Mesenchymal stem cell (in vitro differentiated cells and primary cell): ENCODE data around the gene ACOT7.

Experiments used
- DNase-seq: peaks from one replicate; pipeline ENCODE4 v3.0.0-alpha.2; 2013
- H2AFZ ChIP-seq: one replicate; pipeline ENCODE4 v1.6.1; 2013; ENCODE audit warnings: low read depth, mild to moderate bottlenecking, control low read depth, inconsistent platforms, low read length, moderate library complexity
- H2AK5ac ChIP-seq: 2 replicates; pipeline ENCODE4 v1.6.1; 2013; ENCODE audit warnings: low read length, moderate library complexity, mild to moderate bottlenecking, inconsistent platforms; ENCODE audit not compliant: severe bottlenecking
- H2BK120ac ChIP-seq: one replicate; pipeline ENCODE4 v1.6.1; 2013; ENCODE audit warnings: low read depth, mild to moderate bottlenecking, inconsistent platforms, low read length, moderate library complexity
- H2BK12ac ChIP-seq, 2 experiments: one replicate each; pipeline ENCODE4 v1.6.1; 2013; ENCODE audit warnings: inconsistent platforms in 2 of 2, low read length in 2 of 2, mild to moderate bottlenecking in 2 of 2, moderate library complexity in 2 of 2, control low read depth in 1 of 2
- H2BK15ac ChIP-seq: one replicate; pipeline ENCODE4 v1.6.1; 2013; ENCODE audit warnings: mild to moderate bottlenecking, low read depth, inconsistent platforms; ENCODE audit not compliant: poor library complexity, severe bottlenecking
- H2BK5ac ChIP-seq: 2 replicates; pipeline ENCODE4 v1.6.1; 2013; ENCODE audit warnings: low read depth, mild to moderate bottlenecking, low read length, control low read depth, inconsistent platforms; ENCODE audit not compliant: poor library complexity, severe bottlenecking
- H3K14ac ChIP-seq, 2 experiments: one replicate each; pipeline ENCODE4 v1.6.1; 2013; ENCODE audit warnings: inconsistent platforms in 2 of 2, low read length in 2 of 2, control low read depth in 1 of 2, mild to moderate bottlenecking in 1 of 2, moderate library complexity in 1 of 2
- H3K18ac ChIP-seq, 2 experiments: one replicate each; pipeline ENCODE4 v1.6.1; 2013; ENCODE audit warnings: inconsistent platforms in 2 of 2, low read length in 2 of 2, control low read depth in 1 of 2, low read depth in 1 of 2, mild to moderate bottlenecking in 1 of 2
- H3K23ac ChIP-seq, 2 experiments: one replicate each; pipeline ENCODE4 v1.6.1; 2013; ENCODE audit warnings: inconsistent platforms in 2 of 2, low read length in 2 of 2, mild to moderate bottlenecking in 2 of 2, moderate library complexity in 2 of 2, control low read depth in 1 of 2
- H3K27ac ChIP-seq: 2 replicates; pipeline ENCODE4 v1.5.1; 2013; ENCODE audit warnings: mild to moderate bottlenecking, moderate library complexity, low read length, control low read depth, inconsistent platforms; ENCODE audit not compliant: poor library complexity, severe bottlenecking
- H3K27me3 ChIP-seq, 2 experiments: 2 replicates each; pipeline versions ENCODE4 v1.6.1 to v1.7.0; 2013; ENCODE audit warnings: low read length in 2 of 2, mild to moderate bottlenecking in 2 of 2, moderate library complexity in 2 of 2, control low read depth in 1 of 2, inconsistent platforms in 1 of 2; ENCODE audit not compliant: control insufficient read depth in 1 of 2, insufficient read depth in 1 of 2
- H3K36me3 ChIP-seq, 2 experiments: 2 replicates each; pipeline versions ENCODE4 v1.6.1 to v1.7.0; 2013; ENCODE audit warnings: low read length in 2 of 2, control low read depth in 1 of 2, inconsistent platforms in 1 of 2, low read depth in 1 of 2, mild to moderate bottlenecking in 1 of 2; ENCODE audit not compliant: insufficient read depth in 2 of 2, control insufficient read depth in 1 of 2
- H3K4ac ChIP-seq, 2 experiments: one replicate each; pipeline ENCODE4 v1.6.1; 2013; ENCODE audit warnings: inconsistent platforms in 2 of 2, low read length in 2 of 2, mild to moderate bottlenecking in 2 of 2, moderate library complexity in 2 of 2, control low read depth in 1 of 2, low read depth in 1 of 2
- H3K4me1 ChIP-seq: 2 replicates; pipeline ENCODE4 v1.6.1; 2013; ENCODE audit warnings: low read depth, low read length, control low read depth; ENCODE audit not compliant: control insufficient read depth, insufficient read depth
- H3K4me2 ChIP-seq: 2 replicates; pipeline ENCODE4 v1.6.1; 2013; ENCODE audit warnings: low read length, mild to moderate bottlenecking, inconsistent platforms; ENCODE audit not compliant: poor library complexity, severe bottlenecking
- H3K4me3 ChIP-seq, 2 experiments: 2 replicates each; pipeline versions ENCODE4 v1.5.1 to v1.7.0; 2013; ENCODE audit warnings: low read length in 2 of 2, mild to moderate bottlenecking in 2 of 2, control low read depth in 1 of 2, low read depth in 1 of 2; ENCODE audit not compliant: insufficient read depth in 1 of 2
- H3K79me1 ChIP-seq: replicated peaks from 2 replicates; pipeline ENCODE4 v1.6.1; 2013; ENCODE audit warnings: mild to moderate bottlenecking, control low read depth, low read length, inconsistent platforms; ENCODE audit not compliant: poor library complexity, severe bottlenecking
- H3K9ac ChIP-seq: 2 replicates; pipeline ENCODE4 v1.7.0; 2013; ENCODE audit warnings: mild to moderate bottlenecking, low read length, moderate library complexity
- H3K9me3 ChIP-seq: 2 replicates; pipeline ENCODE4 v1.7.0; 2013; ENCODE audit warnings: mild to moderate bottlenecking, low read length; ENCODE audit not compliant: control insufficient read depth
- H4K8ac ChIP-seq: one replicate; pipeline ENCODE4 v1.6.1; 2013; ENCODE audit warnings: inconsistent platforms, mild to moderate bottlenecking, low read length, moderate library complexity
- H4K91ac ChIP-seq: one replicate; pipeline ENCODE4 v1.6.1; 2013; ENCODE audit warnings: mild to moderate bottlenecking, low read length, inconsistent platforms
- WGBS: methylation state at CpG from one replicate; pipeline ENCODE4 v1.1.7; 2013; ENCODE audit warnings: mixed read lengths; 5-methylcytosine and 5-hydroxymethylcytosine counted together

ACOT7 gene

GRCh38 chr1:6261615-6261995 lies 132.0 kb downstream of the ACOT7 start:
- no peak overlapping the region for H2BK120ac ChIP-seq
- no peak for DNase-seq
- peak overlapping the region in 1 of 2 experiments; percentile 63 for H3K4me3 ChIP-seq
- no peaks in the 10 kb centered on the region for H3K79me1 ChIP-seq
- no peak overlapping the region for H3K27ac ChIP-seq
- no peak overlapping the region for H4K8ac ChIP-seq
- WGBS: 20% methylated on average over 15 of the region's 15 CpGs
- H2AFZ ChIP-seq: no peak overlapping the region
- no peaks in the 10 kb centered on the region for H3K9me3 ChIP-seq
- peaks cover 5 to 9% of the 10 kb centered on the region in 2 experiments for H3K27me3 ChIP-seq
- H3K18ac ChIP-seq: no peak overlapping the region
- H3K36me3 ChIP-seq: peaks cover 0 to 6% of the 10 kb centered on the region in 2 experiments
- H3K4ac ChIP-seq: no peak overlapping the region
- peaks cover 31% of the 10 kb centered on the region for H3K4me1 ChIP-seq
- H3K14ac ChIP-seq: no peak overlapping the region
- no peak overlapping the region for H2AK5ac ChIP-seq
- H2BK12ac ChIP-seq: no peak overlapping the region
- peak overlapping the region; percentile 90 for H3K4me2 ChIP-seq
- H3K23ac ChIP-seq: no peak overlapping the region
- H2BK5ac ChIP-seq: no peak overlapping the region
- H2BK15ac ChIP-seq: no peak overlapping the region
- H3K9ac ChIP-seq: peak overlapping the region; percentile 41
- H4K91ac ChIP-seq: no peak overlapping the region

GRCh38 chr1:6260961-6261614 lies 132.5 kb downstream of the ACOT7 start, which contains the start of gene GPR153:
Gene GPR153 (minus strand): TSS chr1:6261098. CDS start chr1:6254905, 6,193 bp downstream.
- Histone ChIP-seq H3K18ac (peak within 1 kb of the TSS in 1 of 2 experiments; percentile 64), H2BK12ac (no peak within 1 kb of the TSS), H3K79me1 (no peaks in the 10 kb centered on the region), H3K4me1 (peaks cover 30% of the 10 kb centered on the region), H3K4ac (no peak within 1 kb of the TSS), H3K23ac (no peak within 1 kb of the TSS), H3K4me2 (peak within 1 kb of the TSS; percentile 90), H4K8ac (peak within 1 kb of the TSS; percentile 24), H2BK5ac (no peak within 1 kb of the TSS), H3K14ac (peak within 1 kb of the TSS in 1 of 2 experiments; percentile 50), H2AK5ac (no peak within 1 kb of the TSS), H2BK120ac (peak within 1 kb of the TSS; percentile 50), H3K27ac (no peak within 1 kb of the TSS), H3K9me3 (no peaks in the 10 kb centered on the region), H4K91ac (no peak within 1 kb of the TSS), H3K9ac (peak within 1 kb of the TSS; percentile 41), H2BK15ac (no peak within 1 kb of the TSS), H3K36me3 (peaks cover 0 to 6% of the 10 kb centered on the region in 2 experiments), H3K27me3 (peaks cover 5 to 9% of the 10 kb centered on the region in 2 experiments), H3K4me3 (peak within 1 kb of the TSS; percentile 59 to 69), H2AFZ (peak within 1 kb of the TSS; percentile 62)
- WGBS: 1% methylated on average over 48 of the region's 78 CpGs
- DNase-seq: peak; percentile 43

GRCh38 chr1:6260433-6260934 lies 133.1 kb downstream of the ACOT7 start:
- peak; percentile 44 for DNase-seq
- Histone ChIP-seq H2BK12ac (no peak overlapping the region), H3K4me1 (peaks cover 30% of the 10 kb centered on the region), H3K4me2 (peak overlapping the region; percentile 90), H2BK15ac (no peak overlapping the region), H3K4ac (no peak overlapping the region), H3K14ac (no peak overlapping the region), H2BK120ac (no peak overlapping the region), H2AFZ (peak overlapping the region; percentile 62), H3K9me3 (no peaks in the 10 kb centered on the region), H3K4me3 (peak overlapping the region; percentile 59 to 69), H2AK5ac (no peak overlapping the region), H3K36me3 (peaks cover 0 to 6% of the 10 kb centered on the region in 2 experiments), H2BK5ac (no peak overlapping the region), H3K18ac (peak overlapping the region in 1 of 2 experiments; percentile 42), H3K79me1 (no peaks in the 10 kb centered on the region), H3K27ac (no peak overlapping the region), H3K23ac (no peak overlapping the region), H3K27me3 (peaks cover 5 to 9% of the 10 kb centered on the region in 2 experiments), H4K91ac (no peak overlapping the region), H3K9ac (peak overlapping the region; percentile 38), H4K8ac (no peak overlapping the region)
- 1% methylated on average over 40 of the region's 61 CpGs for WGBS

- H2AFZ ChIP-seq: peak overlapping the region; percentile 29
Measured at GRCh38 chr1:6259491-6260362, 133.8 kb downstream of the ACOT7 start.

More at GRCh38 chr1:6259491-6260362, 133.8 kb downstream of the ACOT7 start:
- Histone ChIP-seq H3K27me3 (peaks cover 5 to 9% of the 10 kb centered on the region in 2 experiments), H3K14ac (no peak overlapping the region), H2BK5ac (no peak overlapping the region), H3K4me2 (peak overlapping the region; percentile 68), H2BK12ac (no peak overlapping the region), H4K91ac (no peak overlapping the region), H3K9me3 (no peaks in the 10 kb centered on the region), H4K8ac (no peak overlapping the region), H2BK15ac (no peak overlapping the region), H3K23ac (peak overlapping the region in 1 of 2 experiments; percentile 79), H3K9ac (no peak overlapping the region), H2AK5ac (no peak overlapping the region), H3K27ac (no peak overlapping the region), H3K4ac (no peak overlapping the region), H2BK120ac (no peak overlapping the region), H3K18ac (no peak overlapping the region), H3K36me3 (peaks cover 0 to 6% of the 10 kb centered on the region in 2 experiments), H3K4me3 (peak overlapping the region; percentile 46 to 59), H3K79me1 (no peaks in the 10 kb centered on the region), H3K4me1 (peaks cover 30% of the 10 kb centered on the region)
- WGBS: 11% methylated on average over 33 of the region's 46 CpGs
- DNase-seq: peak; percentile 82
